Fibroblast of skin of left quadriceps (primary cell): ENCODE results near the gene FAM131A.

ENCODE experiments used
- DNase-seq, 2 experiments: peaks; one replicate each; pipeline ENCODE4 v3.0.0-alpha.2; 2013; ENCODE audit warnings: low read depth in 2 of 2

Gene FAM131A

DNA sequence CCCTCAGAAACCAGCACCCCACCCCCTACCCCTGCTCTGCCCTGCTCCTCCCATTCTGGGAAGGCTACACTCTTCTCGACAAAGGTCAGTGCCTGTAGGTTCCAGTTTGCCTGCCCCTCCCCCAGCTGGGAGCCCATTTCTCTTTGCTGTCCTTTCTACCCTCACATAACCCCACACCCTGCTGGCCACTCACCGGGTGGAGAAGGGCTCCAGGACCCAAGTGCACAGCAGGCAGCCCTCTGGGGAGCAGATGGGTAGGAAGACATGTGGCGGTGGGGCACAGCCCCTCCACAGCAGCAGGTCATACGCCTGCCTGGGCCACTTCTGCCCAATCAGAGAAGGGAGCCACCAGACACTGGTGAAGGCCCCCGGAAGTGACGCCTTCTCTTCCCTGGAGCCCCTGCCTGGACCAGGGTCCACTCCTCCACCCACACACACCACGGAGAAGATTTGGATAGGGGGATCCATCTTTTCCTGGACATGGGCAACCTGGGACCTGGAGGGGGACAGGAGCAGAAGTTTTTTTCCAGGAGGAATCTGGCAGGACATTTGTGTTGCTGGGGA is 40.6 kb downstream of the FAM131A start, which contains the start of gene THPO:
Gene THPO, minus strand, starts transcription at position 326 of the 564 bp plus-strand sequence. CDS start 1,948 bp downstream, outside the sequence.
- DNase-seq = no peak

DNA sequence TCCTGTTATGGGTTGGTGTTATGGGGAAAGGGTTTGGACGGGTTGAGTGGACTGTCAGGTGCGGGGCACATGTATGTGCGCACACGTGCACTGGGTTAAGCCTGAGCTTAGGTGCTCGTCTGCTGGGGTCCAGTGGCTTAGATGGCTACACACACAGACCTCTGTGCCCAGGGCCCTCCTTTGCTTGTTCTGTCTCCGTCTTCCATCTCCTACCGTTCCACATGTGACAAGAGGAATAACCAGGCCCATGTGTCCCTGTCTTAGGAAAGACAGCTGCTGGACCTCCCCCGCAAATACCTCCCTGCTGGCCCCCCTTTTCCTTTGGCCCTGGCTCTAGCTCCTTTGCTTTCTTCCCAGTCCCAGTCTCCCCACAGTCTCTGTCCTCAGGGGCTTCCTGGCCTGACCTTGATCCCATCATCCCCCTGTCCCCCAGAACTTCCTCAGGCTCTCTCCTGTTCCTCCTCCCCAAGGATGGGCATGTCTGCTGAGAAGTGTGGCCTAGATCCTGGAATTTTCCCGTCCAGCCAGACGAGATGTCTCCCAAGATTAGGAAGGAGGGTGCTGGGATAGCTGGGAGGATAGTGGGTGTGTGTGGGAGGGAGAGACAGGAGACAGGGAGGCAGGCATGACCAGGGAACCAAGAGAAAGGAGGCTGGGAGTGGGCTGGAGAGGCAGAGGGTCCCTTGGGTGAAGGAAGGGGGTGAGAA is 41.4 kb downstream of the FAM131A start:
- DNase-seq = no peak

DNA sequence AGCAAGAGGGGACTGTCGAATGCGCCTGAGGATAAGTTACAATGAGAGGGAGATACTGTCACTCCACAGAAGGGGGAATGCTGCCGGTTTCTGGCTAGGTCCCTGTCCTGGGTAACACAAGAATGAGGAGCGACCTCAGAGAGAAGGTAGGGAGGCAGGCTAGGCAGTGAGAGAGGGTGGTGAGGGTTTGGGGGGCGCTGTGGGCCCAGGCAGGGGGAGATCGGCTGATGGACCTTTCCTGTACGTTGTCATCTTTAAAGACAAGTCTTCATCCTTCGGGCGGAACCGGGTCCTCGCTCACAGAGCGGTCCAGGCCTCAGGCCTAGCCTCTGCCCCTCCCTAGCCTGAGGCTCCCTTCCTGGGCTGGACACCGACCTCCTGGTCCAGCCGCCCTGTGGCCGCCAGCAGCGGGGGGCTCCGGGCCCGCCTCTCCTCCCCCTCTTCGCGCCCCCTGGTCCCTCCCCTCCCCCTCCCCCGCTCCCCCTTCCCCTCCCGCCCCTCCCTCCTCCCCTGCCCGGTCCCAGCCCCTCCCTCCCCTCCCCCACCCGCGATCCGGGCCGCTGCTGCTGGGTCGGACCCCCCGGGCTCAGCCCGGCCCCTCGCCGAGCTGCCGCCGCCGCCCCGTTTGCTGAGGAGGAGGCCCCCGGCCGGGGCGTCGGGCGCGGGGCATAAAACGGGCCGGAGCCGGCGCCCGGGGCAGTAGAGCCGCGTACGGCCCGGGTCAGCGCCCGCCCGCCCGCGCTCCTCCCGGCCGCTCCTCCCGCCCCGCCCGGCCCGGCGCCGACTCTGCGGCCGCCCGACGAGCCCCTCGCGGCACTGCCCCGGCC is 42.2 kb downstream of the FAM131A start, which contains the start of gene CHRD:
Gene CHRD, plus strand, starts transcription at position 697 of the 827 bp plus-strand sequence. CDS start 265 bp downstream, outside the sequence.
- DNase-seq = no peak

DNA sequence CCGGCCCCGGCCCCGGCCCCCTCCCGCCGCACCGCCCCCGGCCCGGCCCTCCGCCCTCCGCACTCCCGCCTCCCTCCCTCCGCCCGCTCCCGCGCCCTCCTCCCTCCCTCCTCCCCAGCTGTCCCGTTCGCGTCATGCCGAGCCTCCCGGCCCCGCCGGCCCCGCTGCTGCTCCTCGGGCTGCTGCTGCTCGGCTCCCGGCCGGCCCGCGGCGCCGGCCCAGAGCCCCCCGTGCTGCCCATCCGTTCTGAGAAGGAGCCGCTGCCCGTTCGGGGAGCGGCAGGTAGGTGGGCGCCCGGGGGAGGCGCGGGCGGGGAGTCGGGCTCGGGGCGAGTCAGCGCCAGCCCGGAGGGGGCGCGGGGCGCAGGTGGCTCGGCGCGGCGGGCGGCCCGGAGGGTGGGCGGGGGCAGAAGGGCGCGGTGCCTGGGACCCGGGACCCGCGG is 42.8 kb downstream of the FAM131A start:
- no peak for DNase-seq

DNA sequence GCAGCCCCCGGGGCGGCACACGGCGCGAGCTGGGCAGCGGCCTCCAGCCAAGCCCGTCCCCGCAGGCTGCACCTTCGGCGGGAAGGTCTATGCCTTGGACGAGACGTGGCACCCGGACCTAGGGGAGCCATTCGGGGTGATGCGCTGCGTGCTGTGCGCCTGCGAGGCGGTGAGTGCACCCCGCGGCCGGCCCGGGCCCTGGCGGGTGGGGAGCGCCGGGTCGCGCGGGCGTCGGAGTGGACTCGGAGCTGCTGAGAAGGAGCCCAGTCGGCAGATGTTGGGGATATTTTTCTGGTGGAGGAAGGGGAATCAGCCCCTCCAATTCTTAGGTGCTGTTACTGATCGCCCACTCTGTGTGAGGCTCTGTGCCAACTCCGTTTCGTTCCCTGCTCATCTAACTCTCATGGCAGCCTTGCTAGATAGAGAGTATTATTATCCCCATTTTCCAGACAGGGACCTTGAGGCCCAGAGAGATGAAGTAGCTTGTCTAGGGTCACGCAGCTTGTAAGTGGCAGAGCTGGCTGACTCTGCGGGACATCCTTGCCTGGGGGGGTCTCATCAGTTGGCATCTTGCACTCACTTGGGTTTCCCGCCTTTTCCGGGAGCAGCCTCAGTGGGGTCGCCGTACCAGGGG is 43.3 kb downstream of the FAM131A start:
- no peak for DNase-seq

GRCh38 chr3:184381261-184382224 is 44.1 kb downstream of the FAM131A start:
- no peak for DNase-seq

- no peak for DNase-seq
Measured at GRCh38 chr3:184382326-184383032, 45.1 kb downstream of the FAM131A start.

DNA sequence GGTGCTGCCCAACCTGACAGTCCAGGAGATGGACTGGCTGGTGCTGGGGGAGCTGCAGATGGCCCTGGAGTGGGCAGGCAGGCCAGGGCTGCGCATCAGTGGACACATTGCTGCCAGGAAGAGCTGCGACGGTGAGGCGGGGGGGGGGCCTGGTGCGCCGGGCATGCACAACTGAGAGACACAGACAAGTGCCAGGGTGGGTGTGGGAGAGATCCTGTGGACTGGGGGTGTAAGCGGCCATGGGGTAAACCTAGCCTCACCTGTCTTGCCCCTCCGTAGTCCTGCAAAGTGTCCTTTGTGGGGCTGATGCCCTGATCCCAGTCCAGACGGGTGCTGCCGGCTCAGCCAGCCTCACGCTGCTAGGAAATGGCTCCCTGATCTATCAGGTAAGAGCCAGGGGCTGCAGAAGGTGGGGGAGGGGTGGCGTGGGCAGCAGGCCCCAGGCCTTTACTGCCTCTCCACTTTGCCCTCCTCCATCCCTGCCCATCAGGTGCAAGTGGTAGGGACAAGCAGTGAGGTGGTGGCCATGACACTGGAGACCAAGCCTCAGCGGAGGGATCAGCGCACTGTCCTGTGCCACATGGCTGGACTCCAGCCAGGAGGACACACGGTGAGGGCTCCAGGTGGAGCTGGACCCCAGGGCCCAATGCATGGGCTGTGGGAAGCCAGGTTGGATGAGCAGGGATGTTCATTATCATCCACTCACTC is 45.8 kb downstream of the FAM131A start:
- no peak for DNase-seq

GRCh38 chr3:184384342-184384741 is 46.9 kb downstream of the FAM131A start:
- DNase-seq = no peak

DNA sequence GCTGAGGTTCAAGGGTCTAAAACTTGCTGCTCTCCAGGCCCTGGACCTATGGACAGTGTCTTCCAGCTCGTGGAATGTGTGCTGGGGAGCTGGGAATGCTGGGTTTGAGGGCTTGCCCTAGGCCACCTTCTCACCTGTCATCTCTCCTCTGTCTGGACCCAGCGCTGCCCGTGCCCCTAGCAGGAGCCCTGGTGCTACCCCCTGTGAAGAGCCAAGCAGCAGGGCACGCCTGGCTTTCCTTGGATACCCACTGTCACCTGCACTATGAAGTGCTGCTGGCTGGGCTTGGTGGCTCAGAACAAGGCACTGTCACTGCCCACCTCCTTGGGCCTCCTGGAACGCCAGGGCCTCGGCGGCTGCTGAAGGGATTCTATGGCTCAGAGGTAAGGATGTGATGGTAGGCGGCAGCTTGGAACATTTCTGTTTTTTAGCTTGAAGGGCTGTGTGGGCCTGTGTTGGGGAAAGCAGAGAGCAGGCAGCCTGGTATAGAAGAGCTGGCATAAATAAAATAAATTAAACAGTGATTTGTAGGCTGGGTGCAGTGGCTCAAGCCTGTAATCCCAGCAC is 47.5 kb downstream of the FAM131A start:
- DNase-seq = no peak

GRCh38 chr3:184386047-184386806 is 48.8 kb downstream of the FAM131A start:
- DNase-seq = no peak

GRCh38 chr3:184387174-184387714 is 49.8 kb downstream of the FAM131A start:
- DNase-seq = no peak

GRCh38 chr3:184388164-184388935 is 51.0 kb downstream of the FAM131A start:
- no peak for DNase-seq

GRCh38 chr3:184388936-184389230 is 51.5 kb downstream of the FAM131A start:
- DNase-seq = no peak

GRCh38 chr3:184389384-184389783 is 52.0 kb downstream of the FAM131A start:
- DNase-seq = no peak

GRCh38 chr3:184389935-184390528 is 52.6 kb downstream of the FAM131A start:
- DNase-seq = no peak

- no peak for DNase-seq
Measured at GRCh38 chr3:184391266-184391665, 53.9 kb downstream of the FAM131A start.
